ENCODE measurements around the gene FHOD3.
"Not testable (repeated sequence)": the region's sequence is repeated elsewhere in the genome, so short reads cannot be mapped to it uniquely, and the experiment has no call there.

Gene FHOD3

GRCh38 chr18:36450264-36450663 lies 152.8 kb downstream of the FHOD3 start:
- no peak for DNase-seq (ENCODE audit: low read depth in 2 of 2)

GRCh38 chr18:36451454-36452251 lies 154.1 kb downstream of the FHOD3 start:
- DNase-seq (ENCODE audit: low read depth in 2 of 2): no peak

GRCh38 chr18:36454245-36454644 lies 156.7 kb downstream of the FHOD3 start:
- no peak for DNase-seq (ENCODE audit: low read depth in 2 of 2)

GRCh38 chr18:36454848-36455458 lies 157.4 kb downstream of the FHOD3 start:
- DNase-seq (ENCODE audit: low read depth in 2 of 2): no peak

GRCh38 chr18:36455931-36456330 lies 158.4 kb downstream of the FHOD3 start:
- DNase-seq (ENCODE audit: low read depth in 2 of 2): no peak

GRCh38 chr18:36456622-36457021 lies 159.1 kb downstream of the FHOD3 start:
- no peak for DNase-seq (ENCODE audit: low read depth in 2 of 2)

- no peak for DNase-seq (ENCODE audit: low read depth in 2 of 2)
Measured at GRCh38 chr18:36457683-36458082, 160.2 kb downstream of the FHOD3 start.

GRCh38 chr18:36458306-36458705 lies 160.8 kb downstream of the FHOD3 start:
- DNase-seq (ENCODE audit: low read depth in 2 of 2): no peak

GRCh38 chr18:36459203-36459602 lies 161.7 kb downstream of the FHOD3 start:
- no peak for DNase-seq (ENCODE audit: low read depth in 2 of 2)

- DNase-seq (ENCODE audit: low read depth in 2 of 2): no peak
Measured at GRCh38 chr18:36459786-36460185, 162.3 kb downstream of the FHOD3 start.

- no peak for DNase-seq (ENCODE audit: low read depth in 2 of 2)
Measured at GRCh38 chr18:36460324-36460850, 162.9 kb downstream of the FHOD3 start.

- DNase-seq (ENCODE audit: low read depth in 2 of 2): no peak
Measured at GRCh38 chr18:36460854-36461253, 163.3 kb downstream of the FHOD3 start.

GRCh38 chr18:36461551-36461987 lies 164.1 kb downstream of the FHOD3 start:
- no peak for DNase-seq (ENCODE audit: low read depth in 2 of 2)

GRCh38 chr18:36463516-36463915 lies 166.0 kb downstream of the FHOD3 start:
- DNase-seq (ENCODE audit: low read depth in 2 of 2): not testable (repeated sequence)

GRCh38 chr18:36464126-36464651 lies 166.7 kb downstream of the FHOD3 start:
- no peak for DNase-seq (ENCODE audit: low read depth in 2 of 2)

- DNase-seq (ENCODE audit: low read depth in 2 of 2): no peak
Measured at GRCh38 chr18:36465276-36465675, 167.8 kb downstream of the FHOD3 start.

GRCh38 chr18:36465970-36466369 lies 168.5 kb downstream of the FHOD3 start:
- DNase-seq (ENCODE audit: low read depth in 2 of 2): no peak

GRCh38 chr18:36467614-36468013 lies 170.1 kb downstream of the FHOD3 start:
- no peak for DNase-seq (ENCODE audit: low read depth in 2 of 2)

- no peak for DNase-seq (ENCODE audit: low read depth in 2 of 2)
Measured at GRCh38 chr18:36468161-36468560, 170.6 kb downstream of the FHOD3 start.

GRCh38 chr18:36469461-36469860 lies 171.9 kb downstream of the FHOD3 start:
- DNase-seq (ENCODE audit: low read depth in 2 of 2): no peak

- DNase-seq (ENCODE audit: low read depth in 2 of 2): no peak
Measured at GRCh38 chr18:36470896-36471295, 173.4 kb downstream of the FHOD3 start.

- DNase-seq (ENCODE audit: low read depth in 2 of 2): no peak
Measured at GRCh38 chr18:36471393-36471792, 173.9 kb downstream of the FHOD3 start.

- DNase-seq (ENCODE audit: low read depth in 2 of 2): no peak
Measured at GRCh38 chr18:36476433-36476832, 178.9 kb downstream of the FHOD3 start.

All from stimulated activated CD8-positive, alpha-beta memory T cell treated with anti-CD3 and anti-CD28 coated beads, Interleukin-7, amount 100 ng/mL, for 4 hours (primary cell).